ENCODE results near the gene BRME1.

DNA sequence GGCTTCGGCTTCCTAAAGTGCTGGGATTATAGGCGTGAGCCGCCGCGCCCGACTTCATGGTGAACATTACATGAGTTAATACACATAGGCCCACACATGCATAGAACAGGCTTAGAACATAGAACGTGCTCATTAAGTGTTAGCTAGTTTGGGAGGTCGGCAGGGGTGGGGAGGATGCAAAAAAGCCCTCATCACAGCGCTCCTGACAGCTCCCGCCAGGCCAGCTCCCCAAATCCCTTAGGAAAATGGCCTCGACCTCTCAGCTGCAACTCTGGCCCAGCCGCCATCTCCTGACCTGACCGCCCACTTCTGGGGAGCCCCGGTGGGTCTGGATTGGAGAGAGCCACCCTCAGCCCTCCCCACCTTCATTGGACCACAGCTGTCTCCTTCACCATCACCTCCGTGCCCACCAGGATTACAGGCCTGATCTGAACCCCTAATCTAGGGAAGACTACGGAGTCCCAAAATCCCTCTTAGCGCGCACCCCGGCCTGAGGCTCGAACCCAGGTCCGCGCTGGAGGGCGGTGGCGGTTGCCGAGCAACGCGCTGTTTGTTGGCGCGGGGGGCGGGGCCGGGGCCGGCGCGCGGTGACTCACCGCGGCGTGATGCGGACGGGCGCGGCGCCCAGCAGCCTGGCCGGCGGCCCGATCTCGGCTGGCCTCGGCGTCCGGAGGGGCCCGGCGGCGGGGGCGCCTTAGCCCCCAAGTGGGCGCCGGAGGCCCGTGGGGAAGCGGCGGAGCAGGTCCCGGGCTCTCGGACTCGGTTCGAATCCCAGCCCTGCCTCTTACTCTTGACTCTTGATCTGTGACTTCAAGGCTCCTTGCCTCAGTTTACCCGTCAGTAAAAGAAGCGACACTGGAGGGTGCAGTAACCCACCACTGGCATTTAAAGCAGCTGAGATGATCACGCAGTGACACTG lies 55.7 kb downstream of the BRME1 start:
- TF ChIP-seq SMC3 (conservative IDR thresholded peaks at IDR 0.05; ENCODE audit: poor library complexity) (no peak), EP300 (conservative IDR thresholded peaks at IDR 0.05; ENCODE audit: poor library complexity, severe bottlenecking) (no peak), EZH2 (IDR thresholded peaks at IDR 0.05; ENCODE audit: borderline replicate concordance, insufficient read depth, low read length, poor library complexity, severe bottlenecking) (no peak), POLR2AphosphoS5 (IDR thresholded peaks at IDR 0.05) (no peak), RAD21 (conservative IDR thresholded peaks at IDR 0.05) (no peak), TAF1 (IDR thresholded peaks at IDR 0.05; ENCODE audit: low read depth) (no peak)
- TF ChIP-seq, protein P1, sequence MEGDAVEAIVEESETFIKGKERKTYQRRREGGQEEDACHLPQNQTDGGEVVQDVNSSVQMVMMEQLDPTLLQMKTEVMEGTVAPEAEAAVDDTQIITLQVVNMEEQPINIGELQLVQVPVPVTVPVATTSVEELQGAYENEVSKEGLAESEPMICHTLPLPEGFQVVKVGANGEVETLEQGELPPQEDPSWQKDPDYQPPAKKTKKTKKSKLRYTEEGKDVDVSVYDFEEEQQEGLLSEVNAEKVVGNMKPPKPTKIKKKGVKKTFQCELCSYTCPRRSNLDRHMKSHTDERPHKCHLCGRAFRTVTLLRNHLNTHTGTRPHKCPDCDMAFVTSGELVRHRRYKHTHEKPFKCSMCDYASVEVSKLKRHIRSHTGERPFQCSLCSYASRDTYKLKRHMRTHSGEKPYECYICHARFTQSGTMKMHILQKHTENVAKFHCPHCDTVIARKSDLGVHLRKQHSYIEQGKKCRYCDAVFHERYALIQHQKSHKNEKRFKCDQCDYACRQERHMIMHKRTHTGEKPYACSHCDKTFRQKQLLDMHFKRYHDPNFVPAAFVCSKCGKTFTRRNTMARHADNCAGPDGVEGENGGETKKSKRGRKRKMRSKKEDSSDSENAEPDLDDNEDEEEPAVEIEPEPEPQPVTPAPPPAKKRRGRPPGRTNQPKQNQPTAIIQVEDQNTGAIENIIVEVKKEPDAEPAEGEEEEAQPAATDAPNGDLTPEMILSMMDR (IDR thresholded peaks at IDR 0.05; ENCODE audit: poor library complexity, severe bottlenecking) = no peak
- TF ChIP-seq, protein P2, sequence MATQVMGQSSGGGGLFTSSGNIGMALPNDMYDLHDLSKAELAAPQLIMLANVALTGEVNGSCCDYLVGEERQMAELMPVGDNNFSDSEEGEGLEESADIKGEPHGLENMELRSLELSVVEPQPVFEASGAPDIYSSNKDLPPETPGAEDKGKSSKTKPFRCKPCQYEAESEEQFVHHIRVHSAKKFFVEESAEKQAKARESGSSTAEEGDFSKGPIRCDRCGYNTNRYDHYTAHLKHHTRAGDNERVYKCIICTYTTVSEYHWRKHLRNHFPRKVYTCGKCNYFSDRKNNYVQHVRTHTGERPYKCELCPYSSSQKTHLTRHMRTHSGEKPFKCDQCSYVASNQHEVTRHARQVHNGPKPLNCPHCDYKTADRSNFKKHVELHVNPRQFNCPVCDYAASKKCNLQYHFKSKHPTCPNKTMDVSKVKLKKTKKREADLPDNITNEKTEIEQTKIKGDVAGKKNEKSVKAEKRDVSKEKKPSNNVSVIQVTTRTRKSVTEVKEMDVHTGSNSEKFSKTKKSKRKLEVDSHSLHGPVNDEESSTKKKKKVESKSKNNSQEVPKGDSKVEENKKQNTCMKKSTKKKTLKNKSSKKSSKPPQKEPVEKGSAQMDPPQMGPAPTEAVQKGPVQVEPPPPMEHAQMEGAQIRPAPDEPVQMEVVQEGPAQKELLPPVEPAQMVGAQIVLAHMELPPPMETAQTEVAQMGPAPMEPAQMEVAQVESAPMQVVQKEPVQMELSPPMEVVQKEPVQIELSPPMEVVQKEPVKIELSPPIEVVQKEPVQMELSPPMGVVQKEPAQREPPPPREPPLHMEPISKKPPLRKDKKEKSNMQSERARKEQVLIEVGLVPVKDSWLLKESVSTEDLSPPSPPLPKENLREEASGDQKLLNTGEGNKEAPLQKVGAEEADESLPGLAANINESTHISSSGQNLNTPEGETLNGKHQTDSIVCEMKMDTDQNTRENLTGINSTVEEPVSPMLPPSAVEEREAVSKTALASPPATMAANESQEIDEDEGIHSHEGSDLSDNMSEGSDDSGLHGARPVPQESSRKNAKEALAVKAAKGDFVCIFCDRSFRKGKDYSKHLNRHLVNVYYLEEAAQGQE (IDR thresholded peaks at IDR 0.05; ENCODE audit: borderline replicate concordance) = no peak
